Right forelimb (tissue), 1 donor: ENCODE results near the gene GPT2.

Experiments used
- DNase-seq: peaks from one replicate; pipeline ENCODE4 v3.0.0-alpha.2; 2018

Gene GPT2

DNA sequence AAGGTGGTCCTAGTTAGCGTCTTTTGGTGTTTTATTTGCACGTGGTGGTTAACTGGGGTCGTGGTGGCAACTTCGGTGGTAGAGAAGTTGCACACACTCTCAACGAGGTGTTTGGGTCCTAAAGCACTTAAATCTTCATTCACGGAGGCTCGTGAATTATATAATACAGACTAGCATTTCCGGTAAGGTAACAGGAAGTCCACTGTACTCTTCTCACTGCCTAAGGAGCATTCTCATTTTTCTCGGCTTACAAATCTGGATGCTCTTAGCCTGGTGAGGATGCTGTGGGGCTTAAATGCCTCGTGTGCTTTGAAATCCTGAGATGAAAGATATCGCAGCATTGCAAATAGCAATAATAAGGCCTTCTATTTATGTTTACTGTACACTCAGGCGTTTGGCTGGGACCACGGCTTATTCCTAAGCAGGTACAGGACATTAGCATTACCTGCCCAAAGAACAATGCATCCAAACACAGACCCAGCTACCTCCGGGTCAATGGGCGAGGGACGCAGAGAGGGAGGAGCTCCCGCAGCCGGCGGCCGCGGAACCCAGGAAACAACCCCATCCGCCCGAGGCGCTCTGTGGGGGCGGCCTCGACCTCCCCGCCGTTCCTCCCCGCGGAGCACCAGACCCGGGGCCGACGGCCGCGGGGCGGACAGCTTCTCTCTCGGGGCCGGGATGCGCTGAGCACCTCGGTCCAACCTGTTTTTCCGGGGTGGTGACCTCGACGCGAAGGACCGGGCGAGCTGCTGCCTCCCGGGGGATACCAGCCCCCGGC lies 88.5 kb downstream of the GPT2 start:
- DNase-seq = peak; percentile 46

- DNase-seq = peak; percentile 93
Measured at GRCh38 chr16:46973207-46973995, 89.2 kb downstream of the GPT2 start, which contains the start of gene DNAJA2. TSS of gene DNAJA2 (minus strand) at chr16:46973674. CDS start at chr16:46973572, 102 bp downstream.

DNA sequence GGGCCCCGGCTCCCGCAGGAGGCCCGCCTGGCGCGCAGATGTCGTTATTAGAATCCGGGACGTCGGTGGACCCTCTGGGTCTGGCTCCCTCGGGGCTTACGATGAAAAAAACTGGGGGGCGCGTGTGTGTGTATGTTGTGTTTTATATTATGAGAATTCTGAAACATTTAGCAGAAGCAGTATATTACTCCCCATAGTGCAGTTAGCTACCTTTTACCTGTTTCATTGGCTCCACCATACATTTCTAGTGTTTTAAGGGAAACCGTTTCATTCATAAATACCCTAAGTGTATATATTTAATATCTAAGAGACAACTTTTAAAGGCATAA lies 89.8 kb downstream of the GPT2 start:
- no peak for DNase-seq

GRCh38 chr16:46974352-46974751 lies 90.2 kb downstream of the GPT2 start:
- no peak for DNase-seq

DNA sequence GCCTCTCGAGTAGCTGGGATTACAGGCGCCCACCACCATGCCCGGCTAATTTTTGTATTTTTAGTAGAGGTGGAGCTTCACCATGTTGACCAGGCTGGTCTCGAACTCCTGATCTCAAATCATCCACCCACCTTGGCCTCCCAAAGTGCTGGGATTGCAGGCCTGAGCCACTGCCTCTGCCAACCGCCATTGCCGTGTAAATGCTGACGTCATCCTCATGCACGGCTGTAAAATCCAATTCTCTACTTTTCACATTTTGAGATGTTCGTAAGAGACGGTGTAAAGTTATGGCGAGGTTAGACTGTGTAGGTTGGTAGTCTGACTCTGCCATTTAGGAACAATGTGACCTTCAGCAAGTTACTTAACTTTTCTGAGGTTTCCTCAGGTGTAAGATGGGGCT lies 91.0 kb downstream of the GPT2 start:
- no peak for DNase-seq

GRCh38 chr16:46975908-46976470 lies 91.8 kb downstream of the GPT2 start:
- DNase-seq = no peak

DNA sequence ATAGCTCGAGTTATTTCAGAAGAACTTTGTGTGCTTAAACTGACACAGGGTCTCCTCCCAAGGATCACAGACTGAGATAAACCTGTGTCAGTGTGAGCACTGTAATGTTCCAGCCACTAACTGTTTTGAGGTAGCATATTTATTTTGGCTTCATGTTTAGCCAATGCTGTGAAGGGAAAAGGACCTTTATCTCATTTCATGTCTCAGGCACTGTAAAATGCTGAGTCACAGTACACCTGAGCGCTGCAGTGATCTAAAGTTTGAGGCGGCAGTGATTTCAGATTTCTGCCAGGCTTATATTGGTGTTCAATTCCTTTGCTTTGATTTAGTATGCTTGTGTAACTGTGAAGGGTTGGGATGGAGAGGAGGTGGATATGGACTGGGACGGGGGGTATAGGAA lies 92.4 kb downstream of the GPT2 start:
- no peak for DNase-seq
